HG03575 (cell line): ENCODE measurements around the gene KCNH6.

Source experiments
- ATAC-seq: cut with Tn5 transposase; IDR thresholded peaks from one replicate; pipeline ENCODE4 v1.9.1; 2021; ENCODE audit not compliant: unreplicated experiment, insufficient number of reproducible peaks, low FRiP score; ENCODE audit errors: extremely low read depth

Gene KCNH6

DNA sequence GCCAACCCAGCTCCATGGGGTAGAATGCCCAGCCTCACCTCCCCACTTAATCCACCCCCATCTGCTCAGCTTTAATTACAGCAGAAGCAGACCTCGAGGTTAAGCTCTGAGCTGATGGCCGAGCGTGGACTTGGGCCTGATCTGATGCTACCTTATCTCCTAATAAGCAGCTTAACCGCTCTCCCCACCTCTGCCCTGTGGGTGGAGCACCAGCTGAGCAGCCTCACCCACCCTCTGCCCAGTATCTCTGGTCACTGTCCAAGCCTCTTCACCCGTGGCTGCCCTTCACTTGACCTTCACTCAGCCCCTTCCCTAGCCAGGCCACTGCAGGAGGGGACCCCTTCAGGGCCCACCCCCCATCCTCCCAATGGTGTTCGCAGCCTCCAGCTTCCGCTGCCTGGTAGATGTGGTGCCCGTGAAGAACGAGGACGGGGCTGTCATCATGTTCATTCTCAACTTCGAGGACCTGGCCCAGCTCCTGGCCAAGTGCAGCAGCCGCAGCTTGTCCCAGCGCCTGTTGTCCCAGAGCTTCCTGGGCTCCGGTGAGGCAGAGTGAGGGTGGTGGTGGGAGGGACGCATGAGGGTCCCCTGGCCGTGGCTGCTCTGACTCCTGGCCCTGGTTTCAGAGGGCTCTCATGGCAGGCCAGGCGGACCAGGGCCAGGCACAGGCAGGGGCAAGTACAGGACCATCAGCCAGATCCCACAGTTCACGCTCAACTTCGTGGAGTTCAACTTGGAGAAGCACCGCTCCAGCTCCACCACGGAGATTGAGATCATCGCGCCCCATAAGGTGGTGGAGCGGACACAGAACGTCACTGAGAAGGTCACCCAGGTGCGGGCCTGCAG, 6.8 kb downstream of the KCNH6 start:
- no peak for ATAC-seq

DNA sequence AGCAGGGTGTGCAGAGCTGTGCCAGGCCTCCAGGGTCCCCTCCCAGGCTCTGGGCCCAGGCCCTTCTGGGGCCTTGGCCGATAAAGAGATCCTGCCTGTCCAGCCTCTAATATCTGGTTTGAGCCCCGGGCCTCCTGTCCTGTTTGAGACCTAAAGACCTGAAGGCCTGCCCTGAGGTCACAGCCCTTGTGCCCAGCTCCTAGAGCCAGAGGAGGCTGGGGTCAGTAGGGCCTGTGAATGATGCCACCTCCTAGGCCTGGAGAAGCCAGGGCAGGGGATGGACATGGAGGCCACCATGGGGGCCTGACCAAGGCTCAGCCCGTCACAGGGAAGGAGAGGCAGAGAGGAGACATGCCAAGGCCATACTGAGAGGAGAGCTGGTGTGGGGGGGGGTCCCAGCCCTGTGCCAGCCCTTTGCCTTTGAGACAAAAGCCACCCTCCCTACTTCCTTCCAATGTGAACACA, 7.4 kb downstream of the KCNH6 start:
- no peak for ATAC-seq

DNA sequence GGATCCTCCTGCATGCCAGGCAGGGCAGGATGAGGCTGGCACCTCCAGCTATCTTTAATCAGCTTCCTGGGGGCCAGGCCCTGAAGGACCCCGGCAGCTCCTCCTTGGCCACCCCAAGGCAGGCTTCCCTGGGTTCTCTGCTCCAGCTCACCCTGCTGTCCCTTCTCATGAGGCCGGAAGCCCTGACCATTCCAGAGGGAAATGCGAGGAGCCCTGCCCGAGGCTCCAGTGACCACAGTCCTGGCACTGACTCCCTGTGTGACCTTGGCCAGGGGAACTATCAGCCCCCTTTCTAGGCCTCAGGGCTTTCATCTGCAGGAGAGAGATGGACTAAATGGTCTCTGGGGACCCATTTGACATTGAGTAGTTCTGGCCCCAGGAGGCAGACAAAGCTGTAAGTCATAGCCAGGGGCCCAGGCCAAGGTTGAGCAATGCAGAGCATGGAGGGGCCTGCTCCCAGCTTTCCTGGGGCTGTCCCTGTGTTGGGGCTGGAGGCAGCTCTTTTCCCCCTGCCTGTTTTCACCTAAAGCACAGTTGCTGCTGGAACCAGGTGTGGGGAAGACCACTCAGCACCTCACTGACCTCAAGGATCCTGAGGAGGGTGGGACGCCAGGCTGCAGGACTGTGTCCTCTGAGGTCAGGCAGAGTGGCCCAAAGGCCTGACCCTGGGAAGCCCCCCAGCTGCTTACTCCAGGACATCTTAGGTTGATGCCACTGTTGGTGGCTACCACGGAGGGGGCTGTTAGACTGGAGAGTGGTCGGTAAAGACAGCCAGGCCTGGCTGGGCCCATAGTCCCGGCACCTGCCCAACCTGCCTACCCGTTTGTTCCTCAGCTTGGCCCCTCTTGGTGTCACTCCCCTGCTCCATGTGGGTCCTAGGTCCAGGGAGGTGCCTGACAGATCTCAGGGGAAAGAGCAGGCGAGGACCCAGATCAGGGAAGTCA, 8.1 kb downstream of the KCNH6 start:
- no peak for ATAC-seq

DNA sequence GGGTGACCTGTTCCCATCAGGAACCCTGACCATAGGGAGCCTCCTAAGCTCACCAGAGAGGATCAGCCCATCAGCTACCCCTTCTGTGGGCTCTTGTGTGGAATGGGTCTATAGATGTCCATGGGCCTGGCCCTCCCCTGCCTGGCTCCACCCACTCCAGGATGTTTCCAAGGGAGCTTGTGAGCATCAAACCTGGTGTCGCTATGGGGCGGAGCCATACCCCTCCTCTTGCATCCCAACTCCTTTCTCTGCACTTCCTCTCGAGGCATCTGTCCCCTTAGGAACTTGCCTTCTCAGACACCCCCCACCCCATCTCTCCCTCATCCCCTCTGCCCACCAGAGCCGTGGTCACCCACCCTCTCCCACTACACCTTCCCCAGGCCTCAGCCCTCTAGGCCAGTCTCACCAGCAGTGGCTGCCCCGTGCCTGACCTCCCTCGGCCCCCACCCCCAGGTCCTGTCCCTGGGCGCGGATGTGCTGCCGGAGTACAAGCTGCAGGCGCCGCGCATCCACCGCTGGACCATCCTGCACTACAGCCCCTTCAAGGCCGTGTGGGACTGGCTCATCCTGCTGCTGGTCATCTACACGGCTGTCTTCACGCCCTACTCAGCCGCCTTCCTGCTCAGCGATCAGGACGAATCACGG, 10.4 kb downstream of the KCNH6 start:
- no peak for ATAC-seq

DNA sequence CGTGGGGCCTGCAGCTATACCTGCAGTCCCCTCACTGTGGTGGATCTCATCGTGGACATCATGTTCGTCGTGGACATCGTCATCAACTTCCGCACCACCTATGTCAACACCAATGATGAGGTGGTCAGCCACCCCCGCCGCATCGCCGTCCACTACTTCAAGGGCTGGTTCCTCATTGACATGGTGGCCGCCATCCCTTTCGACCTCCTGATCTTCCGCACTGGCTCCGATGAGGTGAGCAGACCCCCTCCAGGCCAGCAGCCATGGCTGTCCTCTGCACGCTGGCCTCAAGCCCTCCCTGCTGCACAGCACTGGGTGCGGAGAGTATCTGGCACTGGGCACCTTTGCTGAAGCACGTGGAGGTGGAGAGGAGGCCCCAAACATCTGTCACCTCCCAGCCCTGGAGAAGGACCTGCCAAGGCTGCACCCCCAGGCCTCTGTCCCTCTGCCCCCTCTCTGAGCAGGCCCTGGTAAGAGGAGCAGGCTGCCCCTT, 11.0 kb downstream of the KCNH6 start:
- ATAC-seq = no peak

DNA sequence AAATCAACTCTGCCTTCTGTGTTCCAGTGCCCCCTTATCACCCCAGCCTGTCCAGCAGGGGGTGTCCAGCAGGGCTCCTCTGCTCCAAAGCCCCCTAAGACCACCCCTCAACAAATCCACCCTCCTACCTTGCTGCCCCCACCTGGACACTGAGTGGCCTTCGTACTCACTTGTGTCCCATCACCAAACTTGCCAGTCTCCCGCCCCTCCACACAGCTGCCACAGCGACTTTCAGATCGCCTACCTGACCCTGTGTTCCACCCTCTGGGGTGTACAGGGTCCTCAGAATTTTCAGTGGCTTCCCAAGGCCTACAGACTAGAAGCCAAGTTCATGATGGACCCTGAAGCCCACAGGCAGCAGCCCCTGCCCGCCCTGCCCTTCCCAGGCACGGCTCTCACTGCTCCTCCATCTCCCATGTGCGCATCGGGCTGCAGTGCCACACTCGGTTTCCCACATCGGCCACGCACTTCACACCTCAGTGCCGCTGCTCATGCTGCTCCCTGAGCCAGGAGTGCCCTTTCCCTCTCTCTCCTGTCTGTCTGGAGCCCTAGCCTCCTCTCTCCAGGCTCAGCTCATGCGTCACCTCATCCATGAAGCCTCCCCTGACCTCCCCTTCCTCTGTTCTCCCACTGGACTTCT, 11.8 kb downstream of the KCNH6 start:
- no peak for ATAC-seq

DNA sequence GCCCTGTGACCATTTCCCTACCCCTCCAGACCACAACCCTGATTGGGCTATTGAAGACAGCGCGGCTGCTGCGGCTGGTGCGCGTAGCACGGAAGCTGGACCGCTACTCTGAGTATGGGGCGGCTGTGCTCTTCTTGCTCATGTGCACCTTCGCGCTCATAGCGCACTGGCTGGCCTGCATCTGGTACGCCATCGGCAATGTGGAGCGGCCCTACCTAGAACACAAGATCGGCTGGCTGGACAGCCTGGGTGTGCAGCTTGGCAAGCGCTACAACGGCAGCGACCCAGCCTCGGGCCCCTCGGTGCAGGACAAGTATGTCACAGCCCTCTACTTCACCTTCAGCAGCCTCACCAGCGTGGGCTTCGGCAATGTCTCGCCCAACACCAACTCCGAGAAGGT, 12.5 kb downstream of the KCNH6 start:
- no peak for ATAC-seq

DNA sequence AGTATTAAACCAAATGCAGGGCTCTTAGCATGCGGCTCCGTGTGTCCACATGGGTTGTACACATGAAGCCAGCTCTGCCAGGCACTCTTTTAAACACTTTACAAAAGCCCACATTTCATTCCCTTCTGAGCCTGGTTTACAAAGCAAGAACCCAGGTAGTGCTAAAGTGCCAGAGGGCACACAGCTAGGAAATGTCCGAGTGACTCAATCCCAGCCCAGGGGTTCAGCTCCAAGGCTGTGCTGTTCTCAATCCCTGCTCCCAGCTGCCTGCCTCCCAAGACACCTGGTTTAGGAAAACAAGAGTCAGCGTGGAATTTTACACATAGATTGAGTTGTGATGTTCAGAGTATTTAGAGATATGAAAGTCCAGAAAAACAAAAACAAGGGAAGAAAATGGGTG, 13.8 kb downstream of the KCNH6 start:
- ATAC-seq = no peak

DNA sequence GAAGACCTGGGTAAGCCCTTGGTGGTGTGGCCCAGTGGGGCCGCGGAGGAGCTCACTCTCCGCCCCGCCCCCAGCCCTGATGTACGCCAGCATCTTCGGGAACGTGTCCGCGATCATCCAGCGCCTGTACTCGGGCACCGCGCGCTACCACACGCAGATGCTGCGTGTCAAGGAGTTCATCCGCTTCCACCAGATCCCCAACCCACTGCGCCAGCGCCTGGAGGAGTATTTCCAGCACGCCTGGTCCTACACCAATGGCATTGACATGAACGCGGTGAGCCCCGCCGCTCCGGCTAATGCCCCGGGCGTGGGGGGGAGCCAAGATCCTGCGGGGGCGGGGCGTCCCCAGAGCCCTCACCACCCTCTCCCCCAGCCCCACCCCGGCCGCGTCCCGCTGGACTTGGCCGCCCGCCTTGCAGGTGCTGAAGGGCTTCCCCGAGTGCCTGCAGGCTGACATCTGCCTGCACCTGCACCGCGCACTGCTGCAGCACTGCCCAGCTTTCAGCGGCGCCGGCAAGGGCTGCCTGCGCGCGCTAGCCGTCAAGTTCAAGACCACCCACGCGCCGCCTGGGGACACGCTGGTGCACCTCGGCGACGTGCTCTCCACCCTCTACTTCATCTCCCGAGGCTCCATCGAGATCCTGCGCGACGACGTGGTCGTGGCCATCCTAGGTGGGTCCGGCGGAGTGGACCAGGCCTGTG, 15.0 kb downstream of the KCNH6 start:
- no peak for ATAC-seq

DNA sequence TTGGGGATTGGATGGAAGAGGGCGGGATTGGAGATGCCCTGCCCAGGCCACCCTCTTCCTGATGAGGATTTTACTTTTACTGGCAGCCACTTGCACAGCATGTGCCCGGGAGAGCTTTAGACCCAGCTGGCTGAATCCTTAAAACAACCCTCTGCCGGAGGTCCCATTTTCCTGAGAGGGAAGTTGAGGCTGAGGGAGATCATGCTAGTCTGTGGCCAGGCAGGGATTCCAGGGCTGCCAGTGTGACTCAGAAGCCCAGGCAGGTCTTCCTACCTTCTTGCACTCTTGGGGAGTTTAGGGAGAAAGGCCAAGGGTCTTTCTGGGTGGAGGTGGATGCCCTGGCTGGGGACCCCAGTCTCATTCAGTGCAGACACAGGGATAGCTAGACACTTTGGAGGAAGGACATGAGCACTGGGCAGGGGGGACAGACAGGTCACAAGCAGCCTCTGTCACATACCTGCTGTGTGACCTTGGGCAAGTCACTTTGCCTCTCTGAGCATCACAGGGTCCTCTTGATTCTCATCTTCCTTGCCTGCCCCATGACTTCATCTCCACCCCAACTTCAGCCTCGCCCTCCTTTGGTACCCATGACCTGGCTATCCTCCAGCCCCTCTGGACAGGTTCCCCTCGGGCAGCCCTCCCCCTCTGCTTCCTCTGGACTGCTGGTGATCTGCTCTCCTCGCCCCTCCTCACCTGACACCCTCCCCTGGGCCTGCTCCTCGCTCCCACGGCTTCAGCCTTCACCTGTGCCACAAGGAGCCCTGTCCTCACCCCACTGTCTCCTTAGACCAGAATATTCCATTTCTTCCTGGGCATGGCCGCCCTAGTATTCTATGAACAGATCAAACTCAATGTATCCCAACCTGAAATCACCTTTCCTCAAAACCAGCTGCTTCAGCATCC, 15.8 kb downstream of the KCNH6 start:
- ATAC-seq = no peak

DNA sequence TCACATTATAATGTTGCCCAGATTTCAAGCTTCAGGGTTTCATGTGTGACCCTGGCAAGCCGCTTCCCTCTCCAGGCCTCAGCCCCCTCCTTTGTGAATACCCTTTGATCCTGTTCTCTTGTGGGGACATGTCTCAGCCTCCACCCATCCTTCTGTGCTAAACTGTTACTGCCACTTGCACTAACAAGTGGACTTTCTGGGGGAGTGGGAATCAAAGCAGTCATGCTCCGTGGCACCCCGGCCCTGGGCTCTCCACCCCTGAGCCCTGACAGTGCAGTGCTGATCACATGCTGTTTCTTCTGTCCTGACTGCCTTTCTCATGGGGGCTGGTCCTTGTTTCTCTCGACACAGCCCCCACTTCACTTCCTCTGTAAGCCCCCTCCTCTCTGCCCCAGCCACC, 17.4 kb downstream of the KCNH6 start:
- no peak for ATAC-seq

DNA sequence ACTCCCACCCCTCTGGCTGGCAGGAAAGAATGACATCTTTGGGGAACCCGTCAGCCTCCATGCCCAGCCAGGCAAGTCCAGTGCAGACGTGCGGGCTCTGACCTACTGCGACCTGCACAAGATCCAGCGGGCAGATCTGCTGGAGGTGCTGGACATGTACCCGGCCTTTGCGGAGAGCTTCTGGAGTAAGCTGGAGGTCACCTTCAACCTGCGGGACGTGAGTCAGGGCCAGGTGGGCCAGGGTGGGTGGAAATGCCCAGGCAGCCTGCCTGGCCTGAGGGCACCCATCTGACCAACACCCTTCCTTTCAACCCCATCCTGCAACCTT, 19.0 kb downstream of the KCNH6 start:
- ATAC-seq = no peak

DNA sequence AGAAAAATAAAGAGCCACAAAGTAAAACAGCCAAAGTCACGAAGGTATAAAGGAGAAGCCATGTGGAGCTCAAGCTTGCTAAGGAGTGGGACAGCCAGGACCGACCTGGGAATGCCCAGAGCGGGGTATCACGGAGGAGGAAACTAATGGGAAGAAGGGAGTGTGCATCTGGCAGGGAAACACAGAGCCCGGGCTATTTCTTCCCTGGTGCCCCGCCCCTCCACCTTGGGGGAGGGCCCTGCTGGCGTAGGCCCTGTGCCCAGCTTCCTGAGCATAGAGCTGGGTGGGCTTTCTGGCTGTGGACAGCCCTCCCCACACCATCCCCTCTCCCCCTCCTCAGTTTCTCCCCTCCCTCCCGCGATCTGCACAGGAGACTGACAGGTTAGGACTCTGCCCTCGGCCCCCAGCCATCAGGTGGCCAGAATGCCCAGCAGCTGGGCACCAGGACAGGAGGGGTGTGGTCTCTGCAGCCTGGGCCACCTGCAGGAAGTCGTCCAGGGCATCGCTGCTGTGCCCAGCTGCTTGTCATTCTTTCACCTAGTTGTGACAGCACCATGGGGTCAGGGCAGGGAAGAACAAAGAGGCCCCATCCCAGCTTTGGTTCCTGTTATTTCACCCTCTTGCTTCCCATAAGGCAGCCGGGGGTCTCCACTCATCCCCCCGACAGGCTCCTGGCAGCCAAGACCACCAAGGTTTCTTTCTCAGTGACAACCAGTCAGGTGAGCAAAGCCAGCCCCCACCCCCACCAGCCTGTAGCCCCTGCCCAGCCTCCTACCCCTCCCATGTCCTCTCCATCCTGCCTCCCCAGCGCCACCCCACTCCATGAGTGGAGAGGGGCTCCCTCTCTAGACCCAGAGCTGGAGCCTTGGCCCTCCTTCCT, 20.0 kb downstream of the KCNH6 start:
- no peak for ATAC-seq

DNA sequence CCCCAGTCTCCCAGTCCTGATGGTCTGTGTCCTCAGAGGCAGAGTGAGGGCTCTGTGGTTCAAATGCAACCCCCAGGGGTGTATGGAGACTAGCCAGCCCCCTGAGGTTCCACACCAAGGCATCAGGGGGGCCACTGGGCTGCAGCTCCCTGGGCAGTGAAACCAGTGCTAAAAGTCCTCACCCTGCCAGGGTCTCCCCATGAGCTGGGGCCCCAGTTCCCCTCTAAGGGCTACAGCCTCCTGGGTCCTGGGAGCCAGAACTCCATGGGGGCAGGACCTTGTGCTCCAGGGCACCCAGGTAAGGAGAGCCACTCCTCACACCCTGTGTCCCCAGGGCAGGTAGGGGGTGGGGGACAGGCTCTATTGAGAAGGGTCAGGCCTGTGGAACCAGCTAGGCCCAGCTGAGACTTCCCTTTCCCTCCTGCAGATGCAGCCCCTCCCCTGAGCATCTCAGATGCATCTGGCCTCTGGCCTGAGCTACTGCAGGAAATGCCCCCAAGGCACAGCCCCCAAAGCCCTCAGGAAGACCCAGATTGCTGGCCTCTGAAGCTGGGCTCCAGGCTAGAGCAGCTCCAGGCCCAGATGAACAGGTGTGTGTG, 20.8 kb downstream of the KCNH6 start:
- no peak for ATAC-seq

DNA sequence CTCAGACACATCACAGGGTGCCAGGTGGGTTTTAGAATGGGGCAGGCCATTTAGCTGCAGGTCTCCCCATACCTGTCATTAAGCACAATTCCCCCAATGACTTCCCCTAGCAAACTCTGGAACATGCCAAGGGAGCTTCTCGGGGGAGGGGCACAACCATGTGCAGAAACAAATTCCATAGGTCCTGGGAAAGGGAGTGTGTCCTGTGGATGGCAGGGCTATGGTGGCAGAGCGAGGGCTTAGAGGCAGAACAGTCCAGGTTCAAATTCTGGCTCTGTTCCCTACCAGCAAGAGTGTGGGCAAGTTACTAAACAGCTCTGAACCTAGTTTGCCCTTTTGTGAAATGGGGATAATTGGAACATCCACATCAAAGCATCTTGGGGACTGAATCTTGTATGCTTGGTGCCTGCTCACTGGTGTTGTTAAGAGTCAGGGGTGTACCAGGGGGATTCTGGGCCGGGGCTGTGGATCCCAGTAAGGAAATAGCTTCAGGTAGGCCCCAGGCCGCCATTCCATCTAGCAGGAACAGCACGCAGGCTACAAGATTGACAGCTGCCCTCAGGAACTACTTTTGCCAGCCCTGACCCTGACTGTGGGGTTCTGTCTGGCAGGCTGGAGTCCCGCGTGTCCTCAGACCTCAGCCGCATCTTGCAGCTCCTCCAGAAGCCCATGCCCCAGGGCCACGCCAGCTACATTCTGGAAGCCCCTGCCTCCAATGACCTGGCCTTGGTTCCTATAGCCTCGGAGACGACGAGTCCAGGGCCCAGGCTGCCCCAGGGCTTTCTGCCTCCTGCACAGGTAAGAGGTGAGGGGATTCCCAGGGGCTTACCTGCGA, 21.5 kb downstream of the KCNH6 start:
- no peak for ATAC-seq
